ENCODE results near the gene BOLA1.
A peak's percentile ranks its signal among the peaks of the same experiment; 100 is the strongest.

BOLA1 gene

GRCh38 chr1:149927056-149927562 lies 27.7 kb downstream of the BOLA1 start:
- TF ChIP-seq CSDC2 (CRISPR knock-in tag; IDR thresholded peaks at IDR 0.05), result no peak
- no peak for TF ChIP-seq TCF4 (CRISPR knock-in tag; IDR thresholded peaks at IDR 0.05; ENCODE audit: borderline replicate concordance)
- TF ChIP-seq ZNF8 (CRISPR knock-in tag; IDR thresholded peaks at IDR 0.05), result no peak
- TF ChIP-seq ZFP30 (CRISPR knock-in tag; IDR thresholded peaks at IDR 0.05), result no peak
- TF ChIP-seq ZC3H10 (CRISPR knock-in tag; IDR thresholded peaks at IDR 0.05), result no peak
- TF ChIP-seq SNAI2 (CRISPR knock-in tag; IDR thresholded peaks at IDR 0.05), result no peak
- no peak for TF ChIP-seq PPARA (CRISPR knock-in tag; IDR thresholded peaks at IDR 0.05; ENCODE audit: borderline replicate concordance)
- no peak for TF ChIP-seq BACH2 (CRISPR knock-in tag; IDR thresholded peaks at IDR 0.05; ENCODE audit: borderline replicate concordance)
- TF ChIP-seq PATZ1 (CRISPR knock-in tag; IDR thresholded peaks at IDR 0.05; ENCODE audit: borderline replicate concordance), result no peak
- TF ChIP-seq ZNF70 (CRISPR knock-in tag; IDR thresholded peaks at IDR 0.05), result no peak
- TF ChIP-seq CREB5 (CRISPR knock-in tag; IDR thresholded peaks at IDR 0.05; ENCODE audit: low read depth), result no peak
- TF ChIP-seq ESRRG (CRISPR knock-in tag; IDR thresholded peaks at IDR 0.05), result no peak
- TF ChIP-seq RARB (CRISPR knock-in tag; IDR thresholded peaks at IDR 0.05), result no peak
- TF ChIP-seq TSHZ2 (CRISPR knock-in tag; IDR thresholded peaks at IDR 0.05), result no peak
- TF ChIP-seq ARNTL (CRISPR knock-in tag; IDR thresholded peaks at IDR 0.05; ENCODE audit: borderline replicate concordance, low read depth), result no peak
- no peak for TF ChIP-seq GLIS3 (CRISPR knock-in tag; IDR thresholded peaks at IDR 0.05)
- TF ChIP-seq TOX (CRISPR knock-in tag; IDR thresholded peaks at IDR 0.05; ENCODE audit: borderline replicate concordance), result no peak
- no peak for TF ChIP-seq POU6F1 (CRISPR knock-in tag; IDR thresholded peaks at IDR 0.05; ENCODE audit: borderline replicate concordance, low read depth)
- TF ChIP-seq ZNF565 (CRISPR knock-in tag; conservative IDR thresholded peaks at IDR 0.05; ENCODE audit: low read depth), result no peak

GRCh38 chr1:149927563-149928400 lies 28.4 kb downstream of the BOLA1 start, which contains the start of gene SF3B4:
Gene SF3B4, minus strand, starts transcription at chr1:149927803. Its CDS starts 44 bp downstream, at chr1:149927759.
- peak; percentile 99 for ATAC-seq
- TF ChIP-seq ZFP30 (CRISPR knock-in tag; IDR thresholded peaks at IDR 0.05) (no peak), TSHZ2 (CRISPR knock-in tag; IDR thresholded peaks at IDR 0.05) (no peak), CSDC2 (CRISPR knock-in tag; IDR thresholded peaks at IDR 0.05) (no peak), TOX (CRISPR knock-in tag; IDR thresholded peaks at IDR 0.05; ENCODE audit: borderline replicate concordance) (no peak), ISL1 (CRISPR knock-in tag; IDR thresholded peaks at IDR 0.05) (no peak), CSRNP3 (CRISPR knock-in tag; IDR thresholded peaks at IDR 0.05) (no peak), SNAI2 (CRISPR knock-in tag; IDR thresholded peaks at IDR 0.05) (no peak), ZC3H10 (CRISPR knock-in tag; IDR thresholded peaks at IDR 0.05) (no peak), ZNF8 (CRISPR knock-in tag; IDR thresholded peaks at IDR 0.05) (no peak)

More at GRCh38 chr1:149927056-149927562, 27.7 kb downstream of the BOLA1 start:
- ATAC-seq, result peak; percentile 3

Data from SK-N-SH treated with all-trans-retinoic acid at 6 μM for 48 hours (cell line).